ENCODE measurements around the gene C19orf33. TPM values are rescaled to one million over a fixed set of nuclear protein-coding genes. Genes with fewer than 3 reads are reported as not detected.

The C19orf33 gene
- total and polyA plus RNA-seq, 2 experiments from 2014 or later: 58.9 to 72.2 TPM

- no peak for TF ChIP-seq REST (IDR thresholded peaks at IDR 0.05; ENCODE audit: unreplicated experiment)
- no peak for TF ChIP-seq ZNF114 (CRISPR knock-in tag; IDR thresholded peaks at IDR 0.05)
- TF ChIP-seq POLR2AphosphoS5 (IDR thresholded peaks at IDR 0.05; ENCODE audit: low read depth): no peak
- TF ChIP-seq EZH2 (IDR thresholded peaks at IDR 0.05; ENCODE audit: low read depth, unreplicated experiment): no peak
- TF ChIP-seq STAT1 (IDR thresholded peaks at IDR 0.05; ENCODE audit: unreplicated experiment): no peak
- no peak for TF ChIP-seq NANOG (IDR thresholded peaks at IDR 0.05; ENCODE audit: borderline replicate concordance)
Measured at GRCh38 chr19:38323291-38323690, 19.2 kb downstream of the C19orf33 start (continued).

GRCh38 chr19:38324431-38324830 lies 20.4 kb downstream of the C19orf33 start:
- H3K4me3 Mint-ChIP-seq: no peak overlapping the region
- H4K20me1 ChIP-seq (replicated peaks; ENCODE audit: insufficient read depth): no peaks in the 10 kb centered on the region; the same call in 1 of the 2 replicates
- H3K79me2 ChIP-seq (replicated peaks; ENCODE audit: insufficient read depth): no peaks in the 10 kb centered on the region
- H3K27ac ChIP-seq (ENCODE audit: low read depth): no peak overlapping the region
- H3K9me3 Mint-ChIP-seq: no peaks in the 10 kb centered on the region; the same call in 2 of the 3 replicates
- no peak overlapping the region for H3K4me2 ChIP-seq
- H3K36me3 Mint-ChIP-seq (ENCODE audit: low read depth): peaks cover 6% of the 10 kb centered on the region; the same call in 2 of the 3 replicates
- H3K27me3 ChIP-seq (ENCODE audit: insufficient read depth): peaks cover 12% of the 10 kb centered on the region
- no peaks in the 10 kb centered on the region; the same call in 1 of the 2 replicates for H3K4me1 ChIP-seq (ENCODE audit: insufficient read depth)
- no peak for TF ChIP-seq CTCF (conservative IDR thresholded peaks at IDR 0.05; ENCODE audit: low read depth in 2 of 2)
- no peak for TF ChIP-seq REST (IDR thresholded peaks at IDR 0.05; ENCODE audit: unreplicated experiment)
- no peak for TF ChIP-seq JUNB (IDR thresholded peaks at IDR 0.05; ENCODE audit: unreplicated experiment)
- no peak for TF ChIP-seq ETS1 (IDR thresholded peaks at IDR 0.05)
- no peak for TF ChIP-seq NANOG (IDR thresholded peaks at IDR 0.05; ENCODE audit: borderline replicate concordance)
- TF ChIP-seq ZNF331 (CRISPR knock-in tag; IDR thresholded peaks at IDR 0.05; ENCODE audit: low read depth): no peak
- no peak for TF ChIP-seq EZH2phosphoT487 (IDR thresholded peaks at IDR 0.05; ENCODE audit: unreplicated experiment)
- no peak for TF ChIP-seq STAT1 (IDR thresholded peaks at IDR 0.05; ENCODE audit: unreplicated experiment)
- TF ChIP-seq POLR2AphosphoS5 (IDR thresholded peaks at IDR 0.05; ENCODE audit: low read depth): no peak
- no peak for DNase-seq (ENCODE audit: low spot score)
- no peak overlapping the region for H2AFZ ChIP-seq
- H3K4me3 ChIP-seq: no peak overlapping the region
- H3K27me3 Mint-ChIP-seq (ENCODE audit: insufficient read depth, low read depth, poor library complexity): peaks cover 20% of the 10 kb centered on the region
- 0 out of 2 replicates have a peak, but pooled peaks cover 5% of the 10 kb centered on the region for H3K36me3 ChIP-seq (ENCODE audit: insufficient read depth)
- 0 out of 2 replicates have a peak, but pooled peaks cover 2% of the 10 kb centered on the region for H3F3A ChIP-seq (replicated peaks; ENCODE audit: low read depth)
- no peaks in the 10 kb centered on the region for H3K9me2 ChIP-seq (ENCODE audit: insufficient read depth)
- peaks cover 9% of the 10 kb centered on the region; the same call in 2 of the 3 replicates for H3K4me1 Mint-ChIP-seq
- no peak for ATAC-seq
- no peak overlapping the region for H3K27ac Mint-ChIP-seq

Measured in GM23338 (cell line).